Muscle of leg (tissue), 16 donors: ENCODE results near the gene UNC80. TPM values are rescaled to one million over a fixed set of nuclear protein-coding genes. Genes with fewer than 3 reads are reported as not detected.

Experiments
- DNase-seq: peaks from one replicate; pipeline ENCODE4 v3.0.0; 2013
- H3K27ac ChIP-seq: one replicate; pipeline ENCODE4 v1.5.1; 2013; ENCODE audit warnings: mild to moderate bottlenecking, low read length, control low read depth
- H3K27me3 ChIP-seq: one replicate; pipeline ENCODE4 v1.6.1; 2013; ENCODE audit warnings: low read length; ENCODE audit not compliant: control insufficient read depth, insufficient read depth
- H3K36me3 ChIP-seq: one replicate; pipeline ENCODE4 v1.6.1; 2013; ENCODE audit warnings: low read length; ENCODE audit not compliant: control insufficient read depth, insufficient read depth
- H3K4me1 ChIP-seq: one replicate; pipeline ENCODE4 v1.6.1; 2013; ENCODE audit warnings: low read length; ENCODE audit not compliant: control insufficient read depth, insufficient read depth
- H3K4me3 ChIP-seq: one replicate; pipeline ENCODE4 v1.5.1; 2013; ENCODE audit warnings: low read length, control low read depth
- H3K9me3 ChIP-seq: replicated peaks from 2 replicates; pipeline ENCODE4 v1.6.1; 2013; ENCODE audit warnings: low read depth, low read length; ENCODE audit not compliant: control insufficient read depth
- WGBS: methylation state at CpG from one replicate; pipeline ENCODE4 v1.1.5; 2013; ENCODE audit warnings: missing lambda C conversion rate; ENCODE audit not compliant: insufficient coverage; 5-methylcytosine and 5-hydroxymethylcytosine counted together
- long read RNA-seq, 11 donors: transcript quantifications; one replicate each; lab custom pipeline, GENCODE V29; 2026
- polyA plus RNA-seq, 8 donors: library from polyadenylated mRNA; unstranded; fragments of 120-200 nt; gene quantifications; one replicate each; pipeline versions ENCODE4 v1.2.1 to v1.2.3, GENCODE V29; 2013; ENCODE audit warnings: inconsistent platforms in 1 of 8, low replicate concordance in 1 of 8; ENCODE audit not compliant: insufficient read length in 8 of 8, insufficient read depth in 1 of 8
- total RNA-seq: library from RNA; stranded (reverse); fragments of 120-200 nt; gene quantifications from one replicate; pipeline ENCODE4 v1.2.4, GENCODE V29; 2013

Gene UNC80
- 2.0 TPM for total RNA-seq
- polyA plus RNA-seq: 1 to 10 TPM in 6 of 8 donors, under 1 TPM in 2; 0.66 to 4.3 (median 1.6) TPM
- long read RNA-seq, donor 1: 0 reads
- long read RNA-seq, donor 2: 0 reads
- long read RNA-seq, donor 3: 0 reads
- long read RNA-seq, donor 4: 0 reads
- long read RNA-seq, donor 5: 0 reads
- long read RNA-seq, donor 6: 0 reads
- long read RNA-seq, donor 7: 0 reads
- long read RNA-seq, donor 8: 0 reads
- long read RNA-seq, donor 9: 0 reads
- long read RNA-seq, donor 10: 0 reads
- long read RNA-seq, donor 11: 0 reads

- Histone ChIP-seq H3K27me3 (peaks cover 8% of the 10 kb centered on the region), H3K27ac (no peak within 1 kb of the TSS), H3K9me3 (no peaks in the 10 kb centered on the region), H3K4me3 (peak within 1 kb of the TSS; percentile 40), H3K4me1 (no peaks in the 10 kb centered on the region), H3K36me3 (no peaks in the 10 kb centered on the region)
- DNase-seq: peak; percentile 86
- 1% methylated on average over 40 of the region's 73 CpGs for WGBS
Observed at GRCh38 chr2:209771474-209772289, at the start of gene UNC80. Gene UNC80 (plus strand): TSS chr2:209771832. CDS start chr2:209772073, 241 bp downstream.

GRCh38 chr2:209726311-209726710 lies 45.3 kb upstream of the UNC80 start:
- no peaks in the 10 kb centered on the region for H3K9me3 ChIP-seq
- H3K27ac ChIP-seq: no peak overlapping the region
- H3K36me3 ChIP-seq: no peaks in the 10 kb centered on the region
- H3K4me3 ChIP-seq: no peak overlapping the region
- H3K4me1 ChIP-seq: no peaks in the 10 kb centered on the region
- no peaks in the 10 kb centered on the region for H3K27me3 ChIP-seq
- no CpG with 5 or more reads among the region's 2 CpGs for WGBS
- DNase-seq: no peak

GRCh38 chr2:209727077-209727476 lies 44.6 kb upstream of the UNC80 start:
- DNase-seq: no peak
- Histone ChIP-seq H3K27me3 (no peaks in the 10 kb centered on the region), H3K36me3 (no peaks in the 10 kb centered on the region), H3K27ac (no peak overlapping the region), H3K4me1 (no peaks in the 10 kb centered on the region), H3K9me3 (no peaks in the 10 kb centered on the region), H3K4me3 (no peak overlapping the region)
- no CpG with 5 or more reads among the region's 2 CpGs for WGBS

GRCh38 chr2:209734805-209735204 lies 36.8 kb upstream of the UNC80 start:
- H3K9me3 ChIP-seq: no peaks in the 10 kb centered on the region
- no peaks in the 10 kb centered on the region for H3K36me3 ChIP-seq
- no peak overlapping the region for H3K4me3 ChIP-seq
- no CpG with 5 or more reads among the region's 3 CpGs for WGBS
- no peaks in the 10 kb centered on the region for H3K4me1 ChIP-seq
- no peak overlapping the region for H3K27ac ChIP-seq
- no peaks in the 10 kb centered on the region for H3K27me3 ChIP-seq
- DNase-seq: no peak

GRCh38 chr2:209741953-209742352 lies 29.7 kb upstream of the UNC80 start:
- H3K9me3 ChIP-seq: no peaks in the 10 kb centered on the region
- no peaks in the 10 kb centered on the region for H3K36me3 ChIP-seq
- H3K4me1 ChIP-seq: no peaks in the 10 kb centered on the region
- H3K27ac ChIP-seq: no peak overlapping the region
- H3K27me3 ChIP-seq: no peaks in the 10 kb centered on the region
- no peak overlapping the region for H3K4me3 ChIP-seq
- no CpG with 5 or more reads among the region's 1 CpG for WGBS
- no peak for DNase-seq

- Histone ChIP-seq H3K27me3 (no peaks in the 10 kb centered on the region), H3K9me3 (no peaks in the 10 kb centered on the region), H3K27ac (no peak overlapping the region), H3K4me3 (no peak overlapping the region), H3K36me3 (no peaks in the 10 kb centered on the region), H3K4me1 (no peaks in the 10 kb centered on the region)
- WGBS: no CpG with 5 or more reads among the region's 3 CpGs
- DNase-seq: no peak
Observed at GRCh38 chr2:209753020-209753419, 18.6 kb upstream of the UNC80 start.

GRCh38 chr2:209757163-209757562 lies 14.5 kb upstream of the UNC80 start:
- H3K27me3 ChIP-seq: no peaks in the 10 kb centered on the region
- no peak for DNase-seq
- no peaks in the 10 kb centered on the region for H3K9me3 ChIP-seq
- H3K36me3 ChIP-seq: no peaks in the 10 kb centered on the region
- no peak overlapping the region for H3K4me3 ChIP-seq
- H3K27ac ChIP-seq: no peak overlapping the region
- H3K4me1 ChIP-seq: no peaks in the 10 kb centered on the region

GRCh38 chr2:209761566-209761965 lies 10.1 kb upstream of the UNC80 start:
- Histone ChIP-seq H3K4me1 (no peaks in the 10 kb centered on the region), H3K9me3 (no peaks in the 10 kb centered on the region), H3K36me3 (no peaks in the 10 kb centered on the region), H3K27ac (no peak overlapping the region), H3K27me3 (no peaks in the 10 kb centered on the region), H3K4me3 (no peak overlapping the region)
- no peak for DNase-seq
- WGBS: no CpG with 5 or more reads among the region's 2 CpGs

- no peak for DNase-seq
- no peaks in the 10 kb centered on the region for H3K36me3 ChIP-seq
- H3K27ac ChIP-seq: no peak overlapping the region
- H3K4me3 ChIP-seq: no peak overlapping the region
- H3K4me1 ChIP-seq: no peaks in the 10 kb centered on the region
- no peaks in the 10 kb centered on the region for H3K9me3 ChIP-seq
- no peaks in the 10 kb centered on the region for H3K27me3 ChIP-seq
Observed at GRCh38 chr2:209762563-209762962, 9.1 kb upstream of the UNC80 start.

- no peak overlapping the region for H3K4me3 ChIP-seq
- DNase-seq: no peak
- H3K4me1 ChIP-seq: no peaks in the 10 kb centered on the region
- no peaks in the 10 kb centered on the region for H3K9me3 ChIP-seq
- H3K27ac ChIP-seq: no peak overlapping the region
- H3K27me3 ChIP-seq: no peaks in the 10 kb centered on the region
- H3K36me3 ChIP-seq: no peaks in the 10 kb centered on the region
- 40% methylated on average over 1 of the region's 3 CpGs for WGBS
Observed at GRCh38 chr2:209763106-209763505, 8.5 kb upstream of the UNC80 start.
